ENCODE results near the gene PDIK1L.

- TF ChIP-seq POLR2A (IDR thresholded peaks at IDR 0.05; ENCODE audit: low read length) (no peak), GATA1 (IDR thresholded peaks at IDR 0.05; ENCODE audit: low read depth, low read length) (no peak)
Observed at GRCh38 chr1:26084091-26084561, 27.5 kb upstream of the PDIK1L start.

Data from erythroblast (primary cell).